PFSK-1 (cell line): ENCODE measurements around the gene EIF3D.

Experiments used
- FOXP2 ChIP-seq: optimal IDR thresholded peaks from 2 replicates; pipeline ENCODE3; 2011; ENCODE audit warnings: borderline replicate concordance, control low read depth, inconsistent platforms; ENCODE audit not compliant: insufficient read depth; ENCODE audit errors: extremely low read length, extremely low read depth
- POLR2AphosphoS5 ChIP-seq: IDR thresholded peaks from 2 replicates; pipeline ENCODE4 v1.6.1; 2012; ENCODE audit warnings: low read depth, mild to moderate bottlenecking, control low read depth, low read length, moderate library complexity
- REST ChIP-seq, 2 experiments: IDR thresholded peaks; 2 replicates each; pipeline versions ENCODE4 v1.6.1 to v1.8.0; 2011 to 2012; ENCODE audit warnings: low read depth in 2 of 2, low read length in 2 of 2, control low read depth in 1 of 2, inconsistent platforms in 1 of 2, mild to moderate bottlenecking in 1 of 2, moderate library complexity in 1 of 2; ENCODE audit not compliant: insufficient read depth in 1 of 2
- SIN3A ChIP-seq: IDR thresholded peaks from 2 replicates; pipeline ENCODE4 v1.6.1; 2012; ENCODE audit warnings: mild to moderate bottlenecking, low read length, moderate library complexity, borderline replicate concordance; ENCODE audit not compliant: insufficient read depth
- TAF1 ChIP-seq: IDR thresholded peaks from 2 replicates; pipeline ENCODE4 v1.6.1; 2012; ENCODE audit warnings: low read length, control low read depth, borderline replicate concordance; ENCODE audit not compliant: insufficient read depth

EIF3D gene

GRCh38 chr22:36546932-36547331 lies 18.0 kb upstream of the EIF3D start:
- TF ChIP-seq FOXP2 (no peak), SIN3A (no peak), TAF1 (no peak), POLR2AphosphoS5 (no peak), REST (IDR thresholded peaks at IDR 0.05; ENCODE audit: insufficient read depth in 1 of 2, low read depth in 2 of 2, low read length in 2 of 2) (no peak)

GRCh38 chr22:36546092-36546804 lies 17.3 kb upstream of the EIF3D start:
- TF ChIP-seq TAF1 (no peak), REST (IDR thresholded peaks at IDR 0.05; ENCODE audit: insufficient read depth in 1 of 2, low read depth in 2 of 2, low read length in 2 of 2) (no peak), SIN3A (no peak), POLR2AphosphoS5 (no peak), FOXP2 (no peak)

- TF ChIP-seq REST (IDR thresholded peaks at IDR 0.05; ENCODE audit: insufficient read depth in 1 of 2, low read depth in 2 of 2, low read length in 2 of 2): no peak
Measured at GRCh38 chr22:36544107-36544620, 15.2 kb upstream of the EIF3D start.

- TF ChIP-seq SIN3A (no peak), FOXP2 (no peak), REST (IDR thresholded peaks at IDR 0.05; ENCODE audit: insufficient read depth in 1 of 2, low read depth in 2 of 2, low read length in 2 of 2) (no peak), POLR2AphosphoS5 (no peak), TAF1 (no peak)
Measured at GRCh38 chr22:36541831-36542411, 13.0 kb upstream of the EIF3D start.
